ENCODE measurements around the gene PLXDC1. TPM values are rescaled to one million over a fixed set of nuclear protein-coding genes. Genes with fewer than 3 reads are reported as not detected.

The PLXDC1 gene
- total and polyA plus RNA-seq, 2 experiments from 2014 or later = 0.28 to 0.91 TPM

- H3K79me2 ChIP-seq (replicated peaks; ENCODE audit: insufficient read depth) = no peaks in the 10 kb centered on the region
- no peak overlapping the region for H3K27ac ChIP-seq (ENCODE audit: low read depth)
- DNase-seq (ENCODE audit: low spot score) = no peak
- Mint-ChIP-seq H3K4me3 (no peak overlapping the region), H3K36me3 (ENCODE audit: low read depth) (no peaks in the 10 kb centered on the region), H3K27me3 (ENCODE audit: insufficient read depth, low read depth, poor library complexity) (peaks cover 6% of the 10 kb centered on the region), H3K27ac (no peak overlapping the region), H3K9me3 (no peaks in the 10 kb centered on the region), H3K4me1 (peaks cover 28% of the 10 kb centered on the region)
- H2AFZ ChIP-seq = 0 out of 2 replicates have a peak overlapping the region, but pooled peaks have one; percentile 28
- ATAC-seq = no peak
- H3K4me1 ChIP-seq (ENCODE audit: insufficient read depth) = peaks cover 16% of the 10 kb centered on the region
- no peaks in the 10 kb centered on the region for H3K27me3 ChIP-seq (ENCODE audit: insufficient read depth)
- H3F3A ChIP-seq (replicated peaks; ENCODE audit: low read depth) = no peaks in the 10 kb centered on the region
- H3K4me2 ChIP-seq = no peak overlapping the region
- H3K36me3 ChIP-seq (ENCODE audit: insufficient read depth) = no peaks in the 10 kb centered on the region
- H3K4me3 ChIP-seq = no peak overlapping the region
- no peaks in the 10 kb centered on the region for H4K20me1 ChIP-seq (replicated peaks; ENCODE audit: insufficient read depth)
- TF ChIP-seq CREB1 (CRISPR knock-in tag; IDR thresholded peaks at IDR 0.05; ENCODE audit: low read depth) (no peak), JUNB (IDR thresholded peaks at IDR 0.05; ENCODE audit: unreplicated experiment) (no peak), REST (IDR thresholded peaks at IDR 0.05; ENCODE audit: unreplicated experiment) (no peak), EZH2 (IDR thresholded peaks at IDR 0.05; ENCODE audit: low read depth, unreplicated experiment) (no peak), STAT1 (IDR thresholded peaks at IDR 0.05; ENCODE audit: unreplicated experiment) (no peak), ZNF114 (CRISPR knock-in tag; IDR thresholded peaks at IDR 0.05) (no peak)
- no peaks in the 10 kb centered on the region for H3K9me2 ChIP-seq (ENCODE audit: insufficient read depth)
Observed at GRCh38 chr17:39064819-39065218, 86.6 kb downstream of the PLXDC1 start.

GRCh38 chr17:39064374-39064773, 87.1 kb downstream of the PLXDC1 start:
- DNase-seq (ENCODE audit: low spot score) (no peak), ATAC-seq (no peak)
- Mint-ChIP-seq H3K4me1 (peaks cover 23% of the 10 kb centered on the region), H3K27ac (no peak overlapping the region), H3K27me3 (ENCODE audit: insufficient read depth, low read depth, poor library complexity) (peaks cover 5% of the 10 kb centered on the region), H3K4me3 (no peak overlapping the region), H3K36me3 (ENCODE audit: low read depth) (no peaks in the 10 kb centered on the region), H3K9me3 (no peaks in the 10 kb centered on the region)
- no peak overlapping the region for H3K27ac ChIP-seq (ENCODE audit: low read depth)
- no peaks in the 10 kb centered on the region for H3K36me3 ChIP-seq (ENCODE audit: insufficient read depth)
- no peaks in the 10 kb centered on the region for H4K20me1 ChIP-seq (replicated peaks; ENCODE audit: insufficient read depth)
- H3K27me3 ChIP-seq (ENCODE audit: insufficient read depth) = no peaks in the 10 kb centered on the region
- H3K79me2 ChIP-seq (replicated peaks; ENCODE audit: insufficient read depth) = no peaks in the 10 kb centered on the region
- H3F3A ChIP-seq (replicated peaks; ENCODE audit: low read depth) = no peaks in the 10 kb centered on the region
- no peak overlapping the region for H3K4me2 ChIP-seq
- H3K4me3 ChIP-seq = no peak overlapping the region
- H3K4me1 ChIP-seq (ENCODE audit: insufficient read depth) = peaks cover 13% of the 10 kb centered on the region
- H3K9me2 ChIP-seq (ENCODE audit: insufficient read depth) = no peaks in the 10 kb centered on the region
- H2AFZ ChIP-seq = peak overlapping the region; percentile 28; the same call in 1 of the 2 replicates
- TF ChIP-seq POLR2AphosphoS5 (IDR thresholded peaks at IDR 0.05; ENCODE audit: low read depth) = no peak
- TF ChIP-seq STAT1 (IDR thresholded peaks at IDR 0.05; ENCODE audit: unreplicated experiment) = no peak
- no peak for TF ChIP-seq CTCF (conservative IDR thresholded peaks at IDR 0.05; ENCODE audit: low read depth in 2 of 2)
- TF ChIP-seq EZH2 (IDR thresholded peaks at IDR 0.05; ENCODE audit: low read depth, unreplicated experiment) = no peak
- no peak for TF ChIP-seq ZNF462 (CRISPR knock-in tag; IDR thresholded peaks at IDR 0.05)
- TF ChIP-seq CREB1 (CRISPR knock-in tag; IDR thresholded peaks at IDR 0.05; ENCODE audit: low read depth) = no peak
- no peak for TF ChIP-seq NANOG (IDR thresholded peaks at IDR 0.05; ENCODE audit: borderline replicate concordance)
